MCF 10A (cell line): ENCODE measurements around the gene ARFIP2. TPM values are rescaled to one million over a fixed set of nuclear protein-coding genes. Genes with fewer than 3 reads are reported as not detected.

Source experiments
- BruUV-seq: library from RNA; stranded (reverse); fragments of 400-500 nt; replicated peaks from 2 replicates; lab custom pipeline; 2021; lab: Mats Ljungman, UMichigan
- CTCF ChIA-PET: fragments of 300-600 bp; sonication (Branson Sonifier 250); formaldehyde crosslinking; extraction: SDS; loops from one replicate; lab custom pipeline; 2021; ENCODE audit warnings: antibody characterized with exemption, inconsistent platforms; lab: Yijun Ruan, JAX
- POLR2A ChIA-PET: fragments of 300-600, 350-650 bp; sonication (Branson Sonifier 250); formaldehyde crosslinking; extraction: SDS; loops from one replicate; lab custom pipeline; 2020; ENCODE audit warnings: antibody characterized with exemption, inconsistent platforms; lab: Yijun Ruan, JAX
- DNase-seq: peaks from one replicate; pipeline ENCODE4 v3.0.0-alpha.2; 2018; ENCODE audit not compliant: unreplicated experiment
- H3K27ac Mint-ChIP-seq: one replicate; pipeline ENCODE4 v1.8.0; 2022; ENCODE audit warnings: mild to moderate bottlenecking, low read depth, mixed read lengths; ENCODE audit not compliant: unreplicated experiment
- H3K27me3 Mint-ChIP-seq: one replicate; pipeline ENCODE4 v1.8.0; 2022; ENCODE audit warnings: mixed read lengths; ENCODE audit not compliant: insufficient read depth, unreplicated experiment
- H3K36me3 Mint-ChIP-seq: one replicate; pipeline ENCODE4 v1.8.0; 2022; ENCODE audit warnings: mild to moderate bottlenecking, moderate library complexity, mixed read lengths; ENCODE audit not compliant: insufficient read depth, unreplicated experiment
- H3K4me1 Mint-ChIP-seq: one replicate; pipeline ENCODE4 v1.8.0; 2022; ENCODE audit warnings: mixed read lengths; ENCODE audit not compliant: insufficient read depth, unreplicated experiment
- H3K4me3 Mint-ChIP-seq: one replicate; pipeline ENCODE4 v1.8.0; 2022; ENCODE audit warnings: mild to moderate bottlenecking, moderate library complexity, mixed read lengths; ENCODE audit not compliant: unreplicated experiment
- H3K9me3 Mint-ChIP-seq: one replicate; pipeline ENCODE4 v1.8.0; 2022; ENCODE audit warnings: mixed read lengths; ENCODE audit not compliant: unreplicated experiment
- CTCF ChIP-seq: fragments of 200-600 bp; IDR thresholded peaks from one replicate; pipeline ENCODE4 v1.8.0; 2022; ENCODE audit warnings: antibody characterized with exemption, mild to moderate bottlenecking; ENCODE audit not compliant: unreplicated experiment
- intact Hi-C: fragments of 100-400 bp; cut with micrococcal nuclease; formaldehyde crosslinking; loops from 2 replicates; pipeline ENCODE4 v1.14.1; 2022
- total RNA-seq: library from RNA; stranded (reverse); gene quantifications from 2 replicates; pipeline ENCODE4 v1.2.3, GENCODE V29; 2022

ARFIP2 gene
- total RNA-seq, 1 experiment from 2014 or later, result 96.0 TPM

DNA sequence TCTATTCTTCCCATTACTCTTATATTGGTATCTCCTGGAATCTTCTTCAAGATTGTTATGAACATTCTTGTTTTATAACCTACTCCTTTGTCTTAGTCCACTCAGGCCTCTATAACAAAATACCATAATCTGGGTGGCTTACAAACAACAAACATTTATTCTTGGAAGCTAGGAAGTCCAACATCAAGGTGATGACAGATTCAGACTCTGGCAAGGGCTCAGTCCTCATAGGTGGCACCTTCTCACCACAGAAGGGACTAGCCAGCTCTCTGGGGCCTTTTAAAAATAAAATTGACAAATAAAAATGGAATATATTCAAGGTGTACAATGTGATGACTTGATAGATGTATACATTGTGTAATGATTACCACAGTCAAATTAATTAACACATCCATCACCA is 35.7 kb upstream of the ARFIP2 start:
- no peak for TF ChIP-seq CTCF
- BruUV-seq, result no TSS peak
- peaks cover 6% of the 10 kb centered on the region for H3K36me3 Mint-ChIP-seq
- H3K27ac Mint-ChIP-seq, result no peak overlapping the region
- DNase-seq, result no peak
- H3K4me3 Mint-ChIP-seq, result no peak overlapping the region
- POLR2A ChIA-PET, result no interaction called here
- H3K9me3 Mint-ChIP-seq, result no peaks in the 10 kb centered on the region
- intact Hi-C loops, result no loop called here
- no peaks in the 10 kb centered on the region for H3K27me3 Mint-ChIP-seq
- CTCF ChIA-PET, result interaction anchor here (0.7 kb wide), 3 partner anchors 11 to 136 kb away, joined by 3 read pairs; no protein-coding TSS in a partner anchor
- H3K4me1 Mint-ChIP-seq, result no peaks in the 10 kb centered on the region

DNA sequence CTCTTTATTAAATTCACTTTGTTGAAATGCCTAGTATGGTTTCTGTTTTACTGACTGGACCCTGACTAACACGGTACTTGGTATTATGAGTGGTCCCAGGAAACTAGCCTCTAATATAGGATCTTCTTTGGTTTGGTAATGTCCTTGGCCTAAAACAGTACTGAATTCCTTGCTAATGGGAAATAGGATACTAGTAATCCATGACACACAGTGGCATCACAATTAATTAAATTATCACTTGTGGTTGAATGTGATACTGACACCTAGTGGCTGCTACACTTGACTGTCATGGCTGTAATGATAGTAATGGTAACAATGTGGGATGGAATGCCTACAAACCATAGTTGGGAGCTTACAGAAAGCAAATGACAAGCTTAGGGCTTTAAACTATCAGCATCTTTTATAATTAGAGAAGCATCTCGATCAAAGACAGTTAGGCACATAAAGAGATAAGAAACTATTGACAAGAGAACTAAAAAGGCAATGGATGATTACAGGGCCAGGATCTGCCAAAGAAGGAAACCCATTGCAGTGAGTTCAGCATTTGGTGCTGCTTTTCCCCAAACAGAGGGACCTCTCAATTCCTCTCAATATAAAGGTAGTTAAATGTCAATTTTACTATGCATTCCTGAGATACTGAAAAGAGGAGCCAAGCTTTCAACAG is 24.6 kb upstream of the ARFIP2 start:
- no peaks in the 10 kb centered on the region for H3K4me1 Mint-ChIP-seq
- CTCF ChIA-PET, result interaction anchor here (0.6 to 6.8 kb wide), 40 partner anchors 10 to 487 kb away, joined by 3 to 244 read pairs (median 4); partner anchors contain the start of genes ARFIP2, HPX, SMPD1 and TIMM10B
- H3K27me3 Mint-ChIP-seq, result no peaks in the 10 kb centered on the region
- peaks cover 35% of the 10 kb centered on the region for H3K36me3 Mint-ChIP-seq
- intact Hi-C loops, result loop anchor here (1.0 kb wide), 3 partner anchors 62 to 126 kb away; no protein-coding TSS in a partner anchor
- POLR2A ChIA-PET, result interaction anchor here (1.3 to 2.8 kb wide), 4 partner anchors 10 to 127 kb away, joined by 3 to 13 read pairs (median 10); partner anchors contain the start of genes ARFIP2 and TIMM10B
- no peaks in the 10 kb centered on the region for H3K9me3 Mint-ChIP-seq
- no peak overlapping the region for H3K27ac Mint-ChIP-seq
- peak; percentile 52 for TF ChIP-seq CTCF
- BruUV-seq, result no TSS peak
- no peak overlapping the region for H3K4me3 Mint-ChIP-seq
- peak; percentile 64 for DNase-seq

- Mint-ChIP-seq H3K4me1 (no peaks in the 10 kb centered on the region), H3K27ac (peak overlapping the region; percentile 4), H3K4me3 (no peak overlapping the region), H3K27me3 (no peaks in the 10 kb centered on the region), H3K9me3 (no peaks in the 10 kb centered on the region), H3K36me3 (peaks cover 24% of the 10 kb centered on the region)
- POLR2A ChIA-PET, result interaction anchor here (2.1 to 2.2 kb wide), 2 partner anchors 9 to 22 kb away, joined by 9 to 13 read pairs; partner anchors contain the start of genes ARFIP2 and TIMM10B
- CTCF ChIA-PET, result interaction anchor here (0.6 to 6.8 kb wide), 11 partner anchors 10 to 515 kb away, joined by 3 to 244 read pairs (median 11); partner anchors contain the start of genes ARFIP2 and TIMM10B
- intact Hi-C loops, result no loop called here
- no peak for TF ChIP-seq CTCF
- BruUV-seq, result no TSS peak
- no peak for DNase-seq
These were observed 23.0 kb upstream of the ARFIP2 start for GRCh38 chr11:6504166-6504565.

DNA sequence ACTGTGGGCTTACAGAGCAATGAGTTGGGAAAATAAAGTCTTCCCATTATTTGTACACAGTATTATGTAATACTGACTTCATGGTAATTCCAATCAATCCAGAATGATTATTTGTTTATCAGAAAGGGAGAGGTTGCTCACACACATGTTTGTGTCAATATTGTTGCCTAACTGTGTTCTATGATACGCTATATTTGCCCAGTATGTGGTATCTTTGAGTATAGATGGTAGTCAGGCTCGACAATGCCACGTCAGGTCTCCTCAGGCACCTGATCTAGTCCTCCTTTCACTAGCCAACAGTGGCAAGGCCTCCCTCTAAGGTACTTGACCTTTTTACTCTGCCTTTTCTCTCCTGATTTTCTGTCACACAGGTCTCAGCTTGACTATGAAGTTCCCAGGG is 21.3 kb upstream of the ARFIP2 start:
- Mint-ChIP-seq H3K27me3 (no peaks in the 10 kb centered on the region), H3K4me1 (no peaks in the 10 kb centered on the region), H3K36me3 (peaks cover 24% of the 10 kb centered on the region), H3K27ac (no peak overlapping the region), H3K4me3 (no peak overlapping the region), H3K9me3 (no peaks in the 10 kb centered on the region)
- no peak for TF ChIP-seq CTCF
- BruUV-seq, result no TSS peak
- CTCF ChIA-PET, result interaction anchor here (9.0 kb wide), 1 partner anchor 124 kb away, joined by 47 read pairs; no protein-coding TSS in a partner anchor
- intact Hi-C loops, result no loop called here
- DNase-seq, result no peak
- POLR2A ChIA-PET, result no interaction called here
